RPMI8226 (cell line): ENCODE measurements around the gene CLN5.
"Not testable (repeated sequence)": the region's sequence is repeated elsewhere in the genome, so short reads cannot be mapped to it uniquely, and the experiment has no call there.

Source experiments
- DNase-seq: peaks from one replicate; pipeline ENCODE4 v3.0.0-alpha.2; 2015

Gene CLN5

DNA sequence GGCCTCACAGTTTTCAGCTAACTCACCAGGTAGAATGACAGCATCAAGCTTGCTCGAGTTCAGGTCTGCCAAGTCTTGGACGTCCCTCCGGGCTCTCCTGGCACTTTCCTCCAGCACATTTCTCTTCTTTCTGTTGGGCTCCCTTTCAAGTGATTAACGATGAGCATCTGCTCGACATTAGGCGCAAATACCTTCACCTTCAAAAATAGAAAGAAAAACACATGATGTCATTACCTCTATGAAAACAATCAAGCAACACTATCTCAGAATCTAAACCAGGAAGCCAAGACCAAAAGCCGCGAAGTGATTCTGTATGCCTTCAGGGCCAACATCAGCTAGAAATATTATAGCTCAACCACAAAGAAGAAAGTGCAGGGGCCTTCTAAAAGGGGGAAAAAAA is 15.4 kb upstream of the CLN5 start:
- DNase-seq = no peak

DNA sequence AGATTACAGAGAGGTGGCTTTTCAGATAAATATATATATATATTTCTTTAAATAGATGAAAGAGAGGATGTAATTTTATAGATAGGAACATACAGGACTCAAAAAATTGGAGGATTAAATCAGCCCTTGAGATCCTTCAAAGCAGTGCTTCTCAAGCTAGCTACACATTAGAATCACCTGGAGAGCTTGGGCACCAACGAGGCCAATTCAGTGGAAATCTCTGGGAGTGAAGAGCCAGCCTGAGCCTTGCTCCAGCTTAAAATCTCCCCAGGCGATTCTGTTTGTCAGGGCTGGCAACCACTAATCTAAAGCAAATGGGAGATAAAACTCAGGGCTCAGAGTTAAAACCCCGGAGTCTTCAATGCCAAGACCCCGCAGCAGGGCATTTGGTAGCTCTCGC is 15.0 kb upstream of the CLN5 start:
- DNase-seq = no peak

GRCh38 chr13:76980075-76980718 is 11.7 kb upstream of the CLN5 start:
- peak; percentile 74 for DNase-seq

DNA sequence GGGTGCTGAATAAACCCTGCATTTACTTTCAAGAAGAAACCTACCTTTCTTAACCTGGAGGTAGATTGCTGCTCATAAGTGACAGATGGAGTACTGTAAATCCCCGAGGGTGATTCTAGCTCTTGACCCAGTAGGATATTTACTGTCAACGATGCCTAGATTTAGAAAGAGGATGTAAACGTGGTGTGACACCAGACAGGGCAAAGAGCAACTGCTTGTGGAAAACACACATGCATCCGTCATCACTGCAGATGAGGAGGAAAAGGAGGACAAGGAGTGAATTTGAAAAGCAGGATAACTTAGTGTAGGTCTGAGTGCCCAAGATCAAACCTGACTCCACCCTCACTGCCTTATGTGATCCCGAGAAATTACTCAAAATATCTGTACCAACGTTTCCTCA is 9.8 kb upstream of the CLN5 start:
- DNase-seq = no peak

- no peak for DNase-seq
Observed at GRCh38 chr13:76983676-76984075, 8.2 kb upstream of the CLN5 start.

GRCh38 chr13:76991432-76991795 is 467 bp upstream of the CLN5 start:
- peak; percentile 3 for DNase-seq

DNA sequence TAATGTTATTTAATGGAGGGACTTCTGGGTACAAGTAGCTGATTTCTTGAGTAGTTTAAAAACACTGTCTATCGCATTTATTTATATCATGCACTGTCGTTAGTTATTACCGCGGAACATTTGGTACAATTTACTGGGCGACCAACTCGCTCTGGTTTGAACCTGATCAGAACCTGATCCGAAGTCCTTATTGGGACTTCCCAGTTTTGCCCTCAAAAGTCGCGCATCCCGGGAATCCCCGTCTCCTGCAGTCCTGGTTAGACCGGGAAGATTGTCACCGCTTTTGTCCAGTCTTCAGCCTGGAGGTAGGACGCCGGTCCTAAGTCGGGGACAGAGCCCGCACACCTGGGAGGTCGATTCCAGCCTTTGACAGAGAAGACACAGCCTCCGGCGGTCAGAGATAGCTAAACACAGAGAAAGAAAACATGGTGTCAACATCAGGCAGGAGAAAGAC is 694 bp downstream of the CLN5 start:
- peak; percentile 37 for DNase-seq

DNA sequence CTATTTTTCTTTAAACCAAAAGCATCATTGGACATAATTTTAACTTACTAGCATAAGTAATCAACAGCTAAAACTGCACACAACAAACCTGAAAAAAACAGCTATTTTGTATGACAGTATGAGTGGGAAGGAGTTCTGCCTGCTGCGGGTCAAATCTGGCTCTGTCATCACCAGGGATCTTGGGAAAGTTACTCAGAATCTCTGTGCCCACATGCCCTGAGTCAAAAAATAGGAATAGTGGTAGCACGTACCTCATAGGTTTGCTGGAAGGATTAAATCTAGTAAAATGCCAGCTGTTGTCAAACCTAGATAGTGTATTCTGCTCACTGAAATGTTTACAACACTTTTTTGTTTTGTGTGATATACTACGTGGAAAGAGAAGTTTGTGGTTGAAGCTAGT is 1.1 kb downstream of the CLN5 start:
- no peak for DNase-seq

- DNase-seq = no peak
Observed at GRCh38 chr13:76993473-76993872, 1.6 kb downstream of the CLN5 start.

DNA sequence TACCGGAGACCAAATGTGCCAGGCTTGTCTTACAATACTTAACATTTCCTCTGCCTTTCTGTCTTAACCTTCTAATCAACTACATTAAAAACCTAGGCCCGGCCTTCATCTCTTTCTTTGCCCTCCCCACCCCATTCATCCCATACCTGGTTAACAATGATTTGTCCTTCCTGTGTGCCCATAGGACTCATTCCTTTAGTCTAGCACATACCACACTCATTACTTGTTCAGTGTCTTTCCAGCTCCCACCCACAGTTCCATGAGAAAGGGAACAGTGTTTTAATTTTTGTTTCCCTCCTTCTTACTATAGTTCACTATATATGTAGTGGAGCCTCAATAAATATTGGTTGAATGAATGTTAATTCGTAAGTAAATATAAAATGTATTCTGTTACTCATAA is 2.4 kb downstream of the CLN5 start:
- DNase-seq = no peak

DNA sequence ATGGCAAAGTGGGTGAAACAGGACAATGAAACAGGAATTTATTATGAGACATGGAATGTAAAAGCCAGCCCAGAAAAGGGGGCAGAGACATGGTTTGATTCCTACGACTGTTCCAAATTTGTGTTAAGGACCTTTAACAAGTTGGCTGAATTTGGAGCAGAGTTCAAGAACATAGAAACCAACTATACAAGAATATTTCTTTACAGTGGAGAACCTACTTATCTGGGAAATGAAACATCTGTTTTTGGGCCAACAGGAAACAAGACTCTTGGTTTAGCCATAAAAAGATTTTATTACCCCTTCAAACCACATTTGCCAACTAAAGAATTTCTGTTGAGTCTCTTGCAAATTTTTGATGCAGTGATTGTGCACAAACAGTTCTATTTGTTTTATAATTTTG is 8.6 kb downstream of the CLN5 start:
- DNase-seq = no peak

GRCh38 chr13:77001540-77001939 is 9.7 kb downstream of the CLN5 start:
- no peak for DNase-seq

DNA sequence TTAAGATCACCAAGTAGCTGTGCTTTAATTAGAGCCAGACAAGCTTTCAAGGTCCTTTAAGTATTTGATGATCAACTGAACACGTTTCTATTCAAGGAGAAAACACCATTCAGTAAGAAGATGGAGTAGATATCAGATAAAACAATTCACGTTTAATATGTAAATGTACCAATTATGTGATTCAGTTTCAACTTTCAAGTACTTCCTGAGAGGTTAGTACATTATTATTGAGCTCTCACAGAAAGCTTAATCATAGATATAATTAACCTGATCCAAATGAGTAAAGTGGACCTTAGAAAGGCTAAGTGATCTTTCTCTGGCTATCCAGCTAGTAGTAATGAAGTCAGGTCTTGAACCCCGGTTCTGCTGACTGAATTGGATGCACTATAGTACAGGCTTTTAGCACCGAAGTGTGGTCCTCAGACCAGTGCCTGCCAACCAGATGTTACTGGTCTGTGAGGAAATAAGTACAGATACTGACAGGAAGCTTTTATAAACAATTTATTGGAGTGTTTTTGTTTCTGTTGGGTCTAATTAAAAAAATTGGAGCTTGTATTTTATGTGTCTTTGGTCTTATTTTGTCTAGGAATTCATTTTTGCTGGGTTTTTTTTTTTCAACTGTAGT is 10.2 kb downstream of the CLN5 start:
- no peak for DNase-seq

- no peak for DNase-seq
Observed at GRCh38 chr13:77002590-77003190, 10.8 kb downstream of the CLN5 start.

DNA sequence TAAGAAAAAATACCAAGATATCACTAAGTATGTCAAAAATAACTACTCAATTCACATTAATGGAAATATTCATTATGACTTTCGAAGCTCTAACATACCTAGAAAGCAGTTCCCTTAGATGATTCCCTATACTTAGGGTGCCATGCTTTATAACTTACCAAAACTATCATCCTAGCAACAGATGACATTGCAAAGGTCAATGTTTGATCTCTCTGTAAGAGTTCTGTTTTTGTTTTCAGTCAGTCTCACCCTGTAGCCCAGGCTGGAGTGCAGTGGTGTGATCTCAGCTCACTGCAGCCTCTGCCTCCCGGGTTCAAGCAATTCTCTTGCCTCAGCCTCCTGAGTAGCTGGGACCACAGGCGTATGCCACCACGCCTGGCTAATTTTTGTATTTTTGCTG is 16.5 kb downstream of the CLN5 start:
- not testable (repeated sequence) for DNase-seq

DNA sequence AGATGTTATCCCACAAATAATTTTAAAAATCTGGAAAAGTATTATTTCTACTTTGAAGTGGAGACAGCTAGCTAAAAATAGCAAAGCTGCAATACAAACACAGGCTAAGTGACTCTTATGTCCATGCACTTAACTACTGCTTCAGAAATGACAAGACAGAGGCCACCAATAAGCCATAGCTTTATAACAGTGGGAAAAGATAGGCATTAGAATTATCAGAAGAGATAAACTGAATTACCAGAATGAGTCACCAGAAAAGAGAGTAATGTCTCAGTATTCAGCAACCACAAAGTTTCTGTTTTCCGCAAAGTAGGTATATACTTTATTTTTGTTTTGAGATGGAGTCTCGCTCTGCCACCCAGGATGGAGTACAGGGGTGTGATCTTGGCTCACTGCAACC is 17.1 kb downstream of the CLN5 start:
- no peak for DNase-seq

DNA sequence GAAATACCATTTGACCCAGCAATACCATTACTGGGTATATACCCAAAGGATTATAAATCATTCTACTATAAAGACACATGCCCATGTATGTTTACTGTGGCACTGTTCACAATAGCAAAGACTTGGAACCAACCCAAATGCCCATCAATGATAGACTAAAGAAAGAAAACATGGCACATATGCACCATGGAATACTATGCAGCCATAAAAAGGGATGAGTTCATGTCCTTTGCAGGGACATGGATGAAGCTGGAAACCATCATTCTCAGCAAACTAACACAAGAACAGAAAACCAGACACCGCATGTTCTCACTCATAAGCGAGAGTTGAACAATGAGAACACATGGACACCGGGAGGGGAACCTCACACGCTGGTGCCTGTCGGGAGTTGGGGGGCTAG is 17.8 kb downstream of the CLN5 start:
- not testable (repeated sequence) for DNase-seq

GRCh38 chr13:77013853-77014542 is 22.1 kb downstream of the CLN5 start:
- no peak for DNase-seq

DNA sequence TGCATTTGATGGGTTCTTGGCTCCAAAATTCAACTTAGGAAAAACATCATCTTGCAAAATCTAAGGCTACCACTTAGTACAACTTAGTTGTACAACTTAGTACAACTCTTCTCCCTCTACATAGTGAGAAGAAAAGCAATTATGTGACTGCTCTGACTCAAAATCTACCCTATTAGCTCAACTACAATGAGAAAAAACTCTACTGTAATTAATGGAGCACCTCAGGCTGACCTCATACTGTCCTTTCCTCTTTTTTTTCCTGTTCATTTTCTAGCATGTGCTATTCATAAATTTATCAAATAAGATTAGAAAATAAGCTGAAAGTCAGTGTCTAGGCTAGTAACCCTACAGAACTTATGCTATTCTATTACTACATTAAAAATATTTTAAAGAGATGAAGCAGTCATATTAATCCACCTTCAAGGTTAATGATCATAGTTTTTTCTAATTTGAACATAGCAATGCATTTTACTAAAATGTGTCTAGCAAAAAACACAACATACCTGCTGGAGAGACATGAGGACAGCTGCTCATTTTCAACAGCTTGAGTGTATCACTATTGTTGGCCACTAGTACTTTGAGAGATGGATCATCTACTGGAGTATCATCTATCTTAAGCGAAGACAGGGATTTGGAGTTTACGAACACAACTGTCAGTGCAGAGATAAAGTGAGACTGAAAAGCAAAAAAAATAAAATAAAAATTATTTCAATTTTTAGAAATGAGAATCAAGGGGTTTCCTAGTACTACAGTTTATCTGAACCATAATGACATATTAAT is 23.2 kb downstream of the CLN5 start:
- no peak for DNase-seq

GRCh38 chr13:77016251-77016812 is 24.5 kb downstream of the CLN5 start:
- DNase-seq = no peak

- DNase-seq = no peak
Observed at GRCh38 chr13:77016888-77017623, 25.2 kb downstream of the CLN5 start.

DNA sequence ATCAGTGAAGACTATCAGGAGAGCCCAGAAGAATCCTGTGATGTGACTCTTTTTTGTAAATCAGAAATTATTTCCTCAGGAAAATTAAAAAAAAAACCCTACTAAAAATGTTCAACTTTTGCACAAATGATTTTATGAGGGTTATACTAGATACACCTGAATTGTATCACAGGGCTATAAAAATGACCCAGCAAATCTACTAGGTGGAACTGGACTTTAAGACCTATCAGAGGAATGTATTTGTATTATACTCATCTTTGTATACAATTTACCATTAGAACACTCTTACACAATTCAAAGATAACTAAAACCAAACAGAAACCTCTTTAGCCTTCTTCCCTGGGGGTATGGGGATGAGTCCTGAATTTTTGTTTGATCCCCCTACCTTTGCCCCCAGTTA is 27.9 kb downstream of the CLN5 start:
- DNase-seq = no peak
